ENCODE data around the gene FBXL3.

Gene FBXL3

GRCh38 chr13:76980075-76980718, 46.8 kb downstream of the FBXL3 start:
- peaks cover 18% of the 10 kb centered on the region for H3K27me3 ChIP-seq (ENCODE audit: control insufficient read depth, low read length)
- H4K20me1 ChIP-seq (ENCODE audit: control insufficient read depth, insufficient read depth, low read depth, low read length): no peaks in the 10 kb centered on the region
- no peaks in the 10 kb centered on the region for H3K9me2 ChIP-seq (replicated peaks; ENCODE audit: control insufficient read depth, low read length)
- H3K4me2 ChIP-seq (ENCODE audit: low read length): 0 out of 2 replicates have a peak overlapping the region, but pooled peaks have one; percentile 16
- no peaks in the 10 kb centered on the region for H3K9me3 ChIP-seq (ENCODE audit: control insufficient read depth, insufficient read depth, low read length)
- H3K36me3 ChIP-seq (ENCODE audit: control insufficient read depth, low read length): no peaks in the 10 kb centered on the region
- H3K27ac ChIP-seq (ENCODE audit: low read depth, low read length): no peak overlapping the region
- H3K79me2 ChIP-seq (ENCODE audit: control insufficient read depth, low read length): no peaks in the 10 kb centered on the region
- TF ChIP-seq EZH2phosphoT487 (IDR thresholded peaks at IDR 0.05; ENCODE audit: borderline replicate concordance, low read length): no peak
- TF ChIP-seq CTCF (IDR thresholded peaks at IDR 0.05; ENCODE audit: low read depth, low read length, poor library complexity, severe bottlenecking): peak; percentile 88
- no peaks in the 10 kb centered on the region for H3F3A ChIP-seq (ENCODE audit: control insufficient read depth, insufficient read depth)
- H3K4me3 ChIP-seq (ENCODE audit: low read length): no peak overlapping the region
- no peaks in the 10 kb centered on the region for H3K4me1 ChIP-seq (ENCODE audit: control insufficient read depth, low read length)

- Histone ChIP-seq H3K79me2 (ENCODE audit: control insufficient read depth, low read length) (no peaks in the 10 kb centered on the region), H3K27ac (ENCODE audit: low read depth, low read length) (no peak overlapping the region), H3K9me2 (replicated peaks; ENCODE audit: control insufficient read depth, low read length) (no peaks in the 10 kb centered on the region), H3K4me1 (ENCODE audit: control insufficient read depth, low read length) (no peaks in the 10 kb centered on the region), H3K4me2 (ENCODE audit: low read length) (no peak overlapping the region), H3K36me3 (ENCODE audit: control insufficient read depth, low read length) (no peaks in the 10 kb centered on the region), H3K9me3 (ENCODE audit: control insufficient read depth, insufficient read depth, low read length) (no peaks in the 10 kb centered on the region), H3F3A (ENCODE audit: control insufficient read depth, insufficient read depth) (no peaks in the 10 kb centered on the region), H4K20me1 (ENCODE audit: control insufficient read depth, insufficient read depth, low read depth, low read length) (no peaks in the 10 kb centered on the region), H3K4me3 (ENCODE audit: low read length) (no peak overlapping the region), H3K27me3 (ENCODE audit: control insufficient read depth, low read length) (peaks cover 27% of the 10 kb centered on the region)
- TF ChIP-seq CTCF (IDR thresholded peaks at IDR 0.05; ENCODE audit: low read depth, low read length, poor library complexity, severe bottlenecking): no peak
- TF ChIP-seq EZH2phosphoT487 (IDR thresholded peaks at IDR 0.05; ENCODE audit: borderline replicate concordance, low read length): no peak
Measured at GRCh38 chr13:76976929-76977328, 50.0 kb downstream of the FBXL3 start.

GRCh38 chr13:76976490-76976889, 50.5 kb downstream of the FBXL3 start:
- Histone ChIP-seq H3K4me2 (ENCODE audit: low read length) (no peak overlapping the region), H3K4me3 (ENCODE audit: low read length) (no peak overlapping the region), H3K27me3 (ENCODE audit: control insufficient read depth, low read length) (peaks cover 23% of the 10 kb centered on the region), H3K27ac (ENCODE audit: low read depth, low read length) (no peak overlapping the region), H3F3A (ENCODE audit: control insufficient read depth, insufficient read depth) (no peaks in the 10 kb centered on the region), H4K20me1 (ENCODE audit: control insufficient read depth, insufficient read depth, low read depth, low read length) (no peaks in the 10 kb centered on the region), H3K36me3 (ENCODE audit: control insufficient read depth, low read length) (no peaks in the 10 kb centered on the region), H3K4me1 (ENCODE audit: control insufficient read depth, low read length) (no peaks in the 10 kb centered on the region), H3K79me2 (ENCODE audit: control insufficient read depth, low read length) (no peaks in the 10 kb centered on the region), H3K9me3 (ENCODE audit: control insufficient read depth, insufficient read depth, low read length) (no peaks in the 10 kb centered on the region), H3K9me2 (replicated peaks; ENCODE audit: control insufficient read depth, low read length) (no peaks in the 10 kb centered on the region)
- no peak for TF ChIP-seq CTCF (IDR thresholded peaks at IDR 0.05; ENCODE audit: low read depth, low read length, poor library complexity, severe bottlenecking)
